WTC11 (cell line): ENCODE measurements around the gene TEK.

Experiments
- CTCF ChIP-seq: fragments of 200-600 bp; IDR thresholded peaks from 2 replicates; pipeline ENCODE4 v1.8.0; 2022; ENCODE audit warnings: antibody characterized with exemption
- ELF4 ChIP-seq: sonication (generic); formaldehyde crosslinking; IDR thresholded peaks from 2 replicates; pipeline ENCODE4 v1.8.1; 2022; ENCODE audit warnings: low read depth, mild to moderate bottlenecking, moderate library complexity, missing genetic modification reagents
- NR2C2 ChIP-seq: sonication (generic); formaldehyde crosslinking; IDR thresholded peaks from 2 replicates; pipeline ENCODE4 v1.8.0; 2022; ENCODE audit warnings: mild to moderate bottlenecking, missing genetic modification reagents
- RELA ChIP-seq: sonication (generic); formaldehyde crosslinking; IDR thresholded peaks from 2 replicates; pipeline ENCODE4 v1.8.1; 2022; ENCODE audit warnings: missing genetic modification reagents, mild to moderate bottlenecking, borderline replicate concordance
- ZNF281 ChIP-seq: sonication (generic); formaldehyde crosslinking; IDR thresholded peaks from 2 replicates; pipeline ENCODE4 v1.8.0; 2023; ENCODE audit warnings: mild to moderate bottlenecking, missing genetic modification reagents
- TF ChIP-seq, protein P1 (sequence below): sonication (generic); formaldehyde crosslinking; IDR thresholded peaks from 2 replicates; pipeline ENCODE4 v1.8.0; 2022; ENCODE audit warnings: mild to moderate bottlenecking, missing genetic modification reagents
- TF ChIP-seq, protein P2 (sequence below): sonication (generic); formaldehyde crosslinking; IDR thresholded peaks from 2 replicates; pipeline ENCODE4 v1.8.1; 2023; ENCODE audit warnings: mild to moderate bottlenecking, moderate library complexity, missing genetic modification reagents

DNA sequence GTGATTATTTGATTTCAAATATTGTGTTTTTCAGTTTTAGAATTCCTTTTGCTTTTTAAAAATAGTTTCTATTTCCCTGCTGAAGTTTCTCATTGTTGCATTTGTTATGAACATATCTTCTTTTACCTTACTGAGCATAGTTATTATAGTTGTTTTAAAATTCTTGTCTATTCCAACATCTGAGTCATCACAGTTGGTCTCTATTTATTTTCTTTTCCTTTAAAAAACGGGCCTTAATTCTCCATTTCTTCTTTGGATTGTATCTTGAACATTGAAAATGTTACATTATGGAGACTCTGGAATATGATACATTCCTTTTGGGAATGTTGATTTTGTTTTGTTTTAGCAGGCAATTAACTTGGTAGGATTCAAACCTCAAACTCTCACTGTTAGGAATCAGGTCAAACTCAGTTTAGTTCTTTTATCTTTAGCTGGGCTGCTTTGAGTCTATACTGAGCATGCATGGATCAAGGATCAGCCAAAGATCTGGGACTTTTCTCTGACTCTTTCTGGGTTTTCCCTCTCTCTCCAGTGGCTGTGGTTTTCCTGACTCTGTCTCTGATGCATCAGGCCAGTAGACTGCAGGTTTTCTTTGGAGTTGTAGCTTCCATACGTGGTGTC lies 70.3 kb downstream of the TEK start:
- TF ChIP-seq CTCF: no peak
- TF ChIP-seq, protein P1, sequence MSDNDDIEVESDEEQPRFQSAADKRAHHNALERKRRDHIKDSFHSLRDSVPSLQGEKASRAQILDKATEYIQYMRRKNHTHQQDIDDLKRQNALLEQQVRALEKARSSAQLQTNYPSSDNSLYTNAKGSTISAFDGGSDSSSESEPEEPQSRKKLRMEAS: no peak
- no peak for TF ChIP-seq ZNF281
- no peak for TF ChIP-seq RELA (CRISPR knock-in tag)
- TF ChIP-seq, protein P2, sequence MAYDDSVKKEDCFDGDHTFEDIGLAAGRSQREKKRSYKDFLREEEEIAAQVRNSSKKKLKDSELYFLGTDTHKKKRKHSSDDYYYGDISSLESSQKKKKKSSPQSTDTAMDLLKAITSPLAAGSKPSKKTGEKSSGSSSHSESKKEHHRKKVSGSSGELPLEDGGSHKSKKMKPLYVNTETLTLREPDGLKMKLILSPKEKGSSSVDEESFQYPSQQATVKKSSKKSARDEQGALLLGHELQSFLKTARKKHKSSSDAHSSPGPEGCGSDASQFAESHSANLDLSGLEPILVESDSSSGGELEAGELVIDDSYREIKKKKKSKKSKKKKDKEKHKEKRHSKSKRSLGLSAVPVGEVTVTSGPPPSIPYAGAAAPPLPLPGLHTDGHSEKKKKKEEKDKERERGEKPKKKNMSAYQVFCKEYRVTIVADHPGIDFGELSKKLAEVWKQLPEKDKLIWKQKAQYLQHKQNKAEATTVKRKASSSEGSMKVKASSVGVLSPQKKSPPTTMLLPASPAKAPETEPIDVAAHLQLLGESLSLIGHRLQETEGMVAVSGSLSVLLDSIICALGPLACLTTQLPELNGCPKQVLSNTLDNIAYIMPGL (CRISPR knock-in tag): no peak
- no peak for TF ChIP-seq NR2C2
- no peak for TF ChIP-seq ELF4 (CRISPR knock-in tag)
